GM23338 (cell line): ENCODE measurements around the gene RBM38.

ENCODE experiments used
- CREB1 ChIP-seq: fragments of 250-450 bp; sonication (Bioruptor Pico); IDR thresholded peaks from 2 replicates; pipeline ENCODE4 v1.5.0; 2020; ENCODE audit warnings: low read depth, mild to moderate bottlenecking, moderate library complexity
- ETS1 ChIP-seq: IDR thresholded peaks from 2 replicates; pipeline ENCODE4 v1.6.1; 2016; ENCODE audit warnings: antibody characterized with exemption
- EZH2 ChIP-seq: fragments of 200-600 bp; sonication (generic); IDR thresholded peaks from one replicate; pipeline ENCODE4 v1.8.0; 2017; ENCODE audit warnings: antibody characterized with exemption, mild to moderate bottlenecking, low read depth; ENCODE audit not compliant: unreplicated experiment
- EZH2phosphoT487 ChIP-seq: fragments of 200-600 bp; sonication (generic); IDR thresholded peaks from one replicate; pipeline ENCODE4 v1.8.1; 2018; ENCODE audit warnings: antibody characterized with exemption; ENCODE audit not compliant: unreplicated experiment
- JUNB ChIP-seq: IDR thresholded peaks from one replicate; pipeline ENCODE4 v1.6.1; 2016; ENCODE audit warnings: antibody characterized with exemption; ENCODE audit not compliant: unreplicated experiment
- NANOG ChIP-seq: IDR thresholded peaks from 2 replicates; pipeline ENCODE4 v1.6.1; 2016; ENCODE audit warnings: antibody characterized with exemption, borderline replicate concordance
- POLR2AphosphoS5 ChIP-seq: IDR thresholded peaks from 2 replicates; pipeline ENCODE4 v1.6.1; 2016; ENCODE audit warnings: antibody characterized with exemption, low read depth
- ZNF331 ChIP-seq: fragments of 250-450 bp; sonication (Bioruptor Pico); IDR thresholded peaks from 2 replicates; pipeline ENCODE4 v1.5.0; 2020; ENCODE audit warnings: low read depth, mild to moderate bottlenecking, moderate library complexity
- TF ChIP-seq, protein P1 (sequence below), 2 experiments: fragments of 200-600 bp in 1 of 2; sonication (generic) in 1 of 2; conservative IDR thresholded peaks; 2 replicates each; pipeline versions ENCODE4 v1.5.1 to v1.6.1; 2016 to 2017; ENCODE audit warnings: antibody characterized with exemption in 2 of 2, low read depth in 2 of 2, mild to moderate bottlenecking in 2 of 2, moderate library complexity in 1 of 2
- TF ChIP-seq, protein P2 (sequence below): IDR thresholded peaks from one replicate; pipeline ENCODE4 v1.6.1; 2018; ENCODE audit warnings: antibody characterized with exemption; ENCODE audit not compliant: unreplicated experiment
- TF ChIP-seq, protein P3 (sequence below): fragments of 250-450 bp; sonication (Bioruptor Pico); IDR thresholded peaks from 2 replicates; pipeline ENCODE4 v1.5.0; 2020; ENCODE audit warnings: mild to moderate bottlenecking, moderate library complexity

DNA sequence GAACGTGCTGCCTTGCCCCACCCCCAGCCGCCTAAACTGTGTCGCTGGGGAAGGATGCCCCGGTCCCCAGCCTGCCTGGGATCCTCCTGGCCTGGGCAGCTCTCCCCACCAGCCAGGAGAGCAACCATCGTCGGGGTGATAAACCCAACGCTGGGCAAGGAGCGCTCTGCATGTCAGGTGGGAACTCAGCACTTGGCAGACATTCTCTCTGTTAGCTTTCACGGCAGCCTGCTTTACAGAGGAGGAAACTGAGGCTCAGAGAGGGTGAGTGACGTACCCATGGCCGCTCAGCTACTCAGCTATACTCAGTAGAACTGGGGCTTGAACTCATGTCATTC is 37.9 kb downstream of the RBM38 start:
- TF ChIP-seq, protein P1, sequence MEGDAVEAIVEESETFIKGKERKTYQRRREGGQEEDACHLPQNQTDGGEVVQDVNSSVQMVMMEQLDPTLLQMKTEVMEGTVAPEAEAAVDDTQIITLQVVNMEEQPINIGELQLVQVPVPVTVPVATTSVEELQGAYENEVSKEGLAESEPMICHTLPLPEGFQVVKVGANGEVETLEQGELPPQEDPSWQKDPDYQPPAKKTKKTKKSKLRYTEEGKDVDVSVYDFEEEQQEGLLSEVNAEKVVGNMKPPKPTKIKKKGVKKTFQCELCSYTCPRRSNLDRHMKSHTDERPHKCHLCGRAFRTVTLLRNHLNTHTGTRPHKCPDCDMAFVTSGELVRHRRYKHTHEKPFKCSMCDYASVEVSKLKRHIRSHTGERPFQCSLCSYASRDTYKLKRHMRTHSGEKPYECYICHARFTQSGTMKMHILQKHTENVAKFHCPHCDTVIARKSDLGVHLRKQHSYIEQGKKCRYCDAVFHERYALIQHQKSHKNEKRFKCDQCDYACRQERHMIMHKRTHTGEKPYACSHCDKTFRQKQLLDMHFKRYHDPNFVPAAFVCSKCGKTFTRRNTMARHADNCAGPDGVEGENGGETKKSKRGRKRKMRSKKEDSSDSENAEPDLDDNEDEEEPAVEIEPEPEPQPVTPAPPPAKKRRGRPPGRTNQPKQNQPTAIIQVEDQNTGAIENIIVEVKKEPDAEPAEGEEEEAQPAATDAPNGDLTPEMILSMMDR (conservative IDR thresholded peaks at IDR 0.05; ENCODE audit: low read depth in 2 of 2) = no peak
- TF ChIP-seq POLR2AphosphoS5 (no peak), EZH2 (no peak), EZH2phosphoT487 (no peak), CREB1 (CRISPR knock-in tag) (no peak), JUNB (no peak), ZNF331 (CRISPR knock-in tag) (no peak), NANOG (no peak), ETS1 (no peak)
- TF ChIP-seq, protein P2, sequence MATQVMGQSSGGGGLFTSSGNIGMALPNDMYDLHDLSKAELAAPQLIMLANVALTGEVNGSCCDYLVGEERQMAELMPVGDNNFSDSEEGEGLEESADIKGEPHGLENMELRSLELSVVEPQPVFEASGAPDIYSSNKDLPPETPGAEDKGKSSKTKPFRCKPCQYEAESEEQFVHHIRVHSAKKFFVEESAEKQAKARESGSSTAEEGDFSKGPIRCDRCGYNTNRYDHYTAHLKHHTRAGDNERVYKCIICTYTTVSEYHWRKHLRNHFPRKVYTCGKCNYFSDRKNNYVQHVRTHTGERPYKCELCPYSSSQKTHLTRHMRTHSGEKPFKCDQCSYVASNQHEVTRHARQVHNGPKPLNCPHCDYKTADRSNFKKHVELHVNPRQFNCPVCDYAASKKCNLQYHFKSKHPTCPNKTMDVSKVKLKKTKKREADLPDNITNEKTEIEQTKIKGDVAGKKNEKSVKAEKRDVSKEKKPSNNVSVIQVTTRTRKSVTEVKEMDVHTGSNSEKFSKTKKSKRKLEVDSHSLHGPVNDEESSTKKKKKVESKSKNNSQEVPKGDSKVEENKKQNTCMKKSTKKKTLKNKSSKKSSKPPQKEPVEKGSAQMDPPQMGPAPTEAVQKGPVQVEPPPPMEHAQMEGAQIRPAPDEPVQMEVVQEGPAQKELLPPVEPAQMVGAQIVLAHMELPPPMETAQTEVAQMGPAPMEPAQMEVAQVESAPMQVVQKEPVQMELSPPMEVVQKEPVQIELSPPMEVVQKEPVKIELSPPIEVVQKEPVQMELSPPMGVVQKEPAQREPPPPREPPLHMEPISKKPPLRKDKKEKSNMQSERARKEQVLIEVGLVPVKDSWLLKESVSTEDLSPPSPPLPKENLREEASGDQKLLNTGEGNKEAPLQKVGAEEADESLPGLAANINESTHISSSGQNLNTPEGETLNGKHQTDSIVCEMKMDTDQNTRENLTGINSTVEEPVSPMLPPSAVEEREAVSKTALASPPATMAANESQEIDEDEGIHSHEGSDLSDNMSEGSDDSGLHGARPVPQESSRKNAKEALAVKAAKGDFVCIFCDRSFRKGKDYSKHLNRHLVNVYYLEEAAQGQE = no peak
- TF ChIP-seq, protein P3, sequence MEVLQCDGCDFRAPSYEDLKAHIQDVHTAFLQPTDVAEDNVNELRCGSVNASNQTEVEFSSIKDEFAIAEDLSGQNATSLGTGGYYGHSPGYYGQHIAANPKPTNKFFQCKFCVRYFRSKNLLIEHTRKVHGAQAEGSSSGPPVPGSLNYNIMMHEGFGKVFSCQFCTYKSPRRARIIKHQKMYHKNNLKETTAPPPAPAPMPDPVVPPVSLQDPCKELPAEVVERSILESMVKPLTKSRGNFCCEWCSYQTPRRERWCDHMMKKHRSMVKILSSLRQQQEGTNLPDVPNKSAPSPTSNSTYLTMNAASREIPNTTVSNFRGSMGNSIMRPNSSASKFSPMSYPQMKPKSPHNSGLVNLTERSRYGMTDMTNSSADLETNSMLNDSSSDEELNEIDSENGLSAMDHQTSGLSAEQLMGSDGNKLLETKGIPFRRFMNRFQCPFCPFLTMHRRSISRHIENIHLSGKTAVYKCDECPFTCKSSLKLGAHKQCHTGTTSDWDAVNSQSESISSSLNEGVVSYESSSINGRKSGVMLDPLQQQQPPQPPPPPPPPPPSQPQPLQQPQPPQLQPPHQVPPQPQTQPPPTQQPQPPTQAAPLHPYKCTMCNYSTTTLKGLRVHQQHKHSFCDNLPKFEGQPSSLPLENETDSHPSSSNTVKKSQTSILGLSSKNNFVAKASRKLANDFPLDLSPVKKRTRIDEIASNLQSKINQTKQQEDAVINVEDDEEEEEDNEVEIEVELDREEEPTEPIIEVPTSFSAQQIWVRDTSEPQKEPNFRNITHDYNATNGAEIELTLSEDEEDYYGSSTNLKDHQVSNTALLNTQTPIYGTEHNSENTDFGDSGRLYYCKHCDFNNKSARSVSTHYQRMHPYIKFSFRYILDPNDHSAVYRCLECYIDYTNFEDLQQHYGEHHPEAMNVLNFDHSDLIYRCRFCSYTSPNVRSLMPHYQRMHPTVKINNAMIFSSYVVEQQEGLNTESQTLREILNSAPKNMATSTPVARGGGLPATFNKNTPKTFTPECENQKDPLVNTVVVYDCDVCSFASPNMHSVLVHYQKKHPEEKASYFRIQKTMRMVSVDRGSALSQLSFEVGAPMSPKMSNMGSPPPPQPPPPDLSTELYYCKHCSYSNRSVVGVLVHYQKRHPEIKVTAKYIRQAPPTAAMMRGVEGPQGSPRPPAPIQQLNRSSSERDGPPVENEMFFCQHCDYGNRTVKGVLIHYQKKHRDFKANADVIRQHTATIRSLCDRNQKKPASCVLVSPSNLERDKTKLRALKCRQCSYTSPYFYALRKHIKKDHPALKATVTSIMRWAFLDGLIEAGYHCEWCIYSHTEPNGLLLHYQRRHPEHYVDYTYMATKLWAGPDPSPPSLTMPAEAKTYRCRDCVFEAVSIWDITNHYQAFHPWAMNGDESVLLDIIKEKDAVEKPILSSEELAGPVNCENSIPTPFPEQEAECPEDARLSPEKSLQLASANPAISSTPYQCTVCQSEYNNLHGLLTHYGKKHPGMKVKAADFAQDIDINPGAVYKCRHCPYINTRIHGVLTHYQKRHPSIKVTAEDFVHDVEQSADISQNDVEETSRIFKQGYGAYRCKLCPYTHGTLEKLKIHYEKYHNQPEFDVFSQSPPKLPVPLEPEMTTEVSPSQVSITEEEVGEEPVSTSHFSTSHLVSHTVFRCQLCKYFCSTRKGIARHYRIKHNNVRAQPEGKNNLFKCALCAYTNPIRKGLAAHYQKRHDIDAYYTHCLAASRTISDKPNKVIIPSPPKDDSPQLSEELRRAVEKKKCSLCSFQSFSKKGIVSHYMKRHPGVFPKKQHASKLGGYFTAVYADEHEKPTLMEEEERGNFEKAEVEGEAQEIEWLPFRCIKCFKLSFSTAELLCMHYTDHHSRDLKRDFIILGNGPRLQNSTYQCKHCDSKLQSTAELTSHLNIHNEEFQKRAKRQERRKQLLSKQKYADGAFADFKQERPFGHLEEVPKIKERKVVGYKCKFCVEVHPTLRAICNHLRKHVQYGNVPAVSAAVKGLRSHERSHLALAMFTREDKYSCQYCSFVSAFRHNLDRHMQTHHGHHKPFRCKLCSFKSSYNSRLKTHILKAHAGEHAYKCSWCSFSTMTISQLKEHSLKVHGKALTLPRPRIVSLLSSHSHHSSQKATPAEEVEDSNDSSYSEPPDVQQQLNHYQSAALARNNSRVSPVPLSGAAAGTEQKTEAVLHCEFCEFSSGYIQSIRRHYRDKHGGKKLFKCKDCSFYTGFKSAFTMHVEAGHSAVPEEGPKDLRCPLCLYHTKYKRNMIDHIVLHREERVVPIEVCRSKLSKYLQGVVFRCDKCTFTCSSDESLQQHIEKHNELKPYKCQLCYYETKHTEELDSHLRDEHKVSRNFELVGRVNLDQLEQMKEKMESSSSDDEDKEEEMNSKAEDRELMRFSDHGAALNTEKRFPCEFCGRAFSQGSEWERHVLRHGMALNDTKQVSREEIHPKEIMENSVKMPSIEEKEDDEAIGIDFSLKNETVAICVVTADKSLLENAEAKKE (CRISPR knock-in tag) = no peak
